HepG2 (cell line): ENCODE measurements around the gene FBXL7.

ENCODE experiments used
- ARHGAP35 ChIP-seq: sonication (generic); formaldehyde crosslinking; IDR thresholded peaks from 2 replicates; pipeline ENCODE4 v1.9.0; 2022; ENCODE audit warnings: mild to moderate bottlenecking, inconsistent platforms, moderate library complexity, missing genetic modification reagents, borderline replicate concordance
- ATF7 ChIP-seq, 2 experiments: fragments of 450-650 bp in 1 of 2; sonication (generic) in 1 of 2; formaldehyde crosslinking in 1 of 2; IDR thresholded peaks; 2 replicates each; pipeline versions ENCODE4 v1.4.0 to v1.6.1; 2016 to 2020; ENCODE audit warnings: antibody characterized with exemption in 1 of 2, mild to moderate bottlenecking in 1 of 2, missing genetic modification reagents in 1 of 2
- MED13 ChIP-seq: sonication (generic); formaldehyde crosslinking; IDR thresholded peaks from 2 replicates; pipeline ENCODE4 v1.5.0; 2020; ENCODE audit warnings: missing genetic modification reagents
- PHF21A ChIP-seq: sonication (generic); formaldehyde crosslinking; IDR thresholded peaks from 2 replicates; pipeline ENCODE4 v1.5.0; 2020; ENCODE audit warnings: mild to moderate bottlenecking, missing genetic modification reagents
- POLR2AphosphoS2 ChIP-seq: IDR thresholded peaks from 2 replicates; pipeline ENCODE4 v1.6.1; 2011; ENCODE audit warnings: low read depth, low read length, improper control_type of control experiment
- ZC3H4 ChIP-seq: sonication (generic); formaldehyde crosslinking; IDR thresholded peaks from 2 replicates; pipeline ENCODE4 v1.4.0; 2020; ENCODE audit warnings: missing genetic modification reagents, borderline replicate concordance
- ZNF383 ChIP-seq: sonication (generic); formaldehyde crosslinking; IDR thresholded peaks from 2 replicates; pipeline ENCODE4 v1.4.0; 2020; ENCODE audit warnings: missing genetic modification reagents, mild to moderate bottlenecking, borderline replicate concordance
- ZNF441 ChIP-seq: sonication (generic); formaldehyde crosslinking; IDR thresholded peaks from 2 replicates; pipeline ENCODE4 v1.7.0; 2021; ENCODE audit warnings: missing genetic modification reagents, borderline replicate concordance
- ZNF761 ChIP-seq: sonication (generic); formaldehyde crosslinking; conservative IDR thresholded peaks from 2 replicates; pipeline ENCODE4 v1.4.0; 2020; ENCODE audit warnings: mild to moderate bottlenecking, missing genetic modification reagents
- TF ChIP-seq, protein P1 (sequence below): IDR thresholded peaks from 2 replicates; pipeline ENCODE4 v1.6.1; 2016

GRCh38 chr5:15496886-15497285 lies 3.1 kb upstream of the FBXL7 start:
- TF ChIP-seq, protein P1, sequence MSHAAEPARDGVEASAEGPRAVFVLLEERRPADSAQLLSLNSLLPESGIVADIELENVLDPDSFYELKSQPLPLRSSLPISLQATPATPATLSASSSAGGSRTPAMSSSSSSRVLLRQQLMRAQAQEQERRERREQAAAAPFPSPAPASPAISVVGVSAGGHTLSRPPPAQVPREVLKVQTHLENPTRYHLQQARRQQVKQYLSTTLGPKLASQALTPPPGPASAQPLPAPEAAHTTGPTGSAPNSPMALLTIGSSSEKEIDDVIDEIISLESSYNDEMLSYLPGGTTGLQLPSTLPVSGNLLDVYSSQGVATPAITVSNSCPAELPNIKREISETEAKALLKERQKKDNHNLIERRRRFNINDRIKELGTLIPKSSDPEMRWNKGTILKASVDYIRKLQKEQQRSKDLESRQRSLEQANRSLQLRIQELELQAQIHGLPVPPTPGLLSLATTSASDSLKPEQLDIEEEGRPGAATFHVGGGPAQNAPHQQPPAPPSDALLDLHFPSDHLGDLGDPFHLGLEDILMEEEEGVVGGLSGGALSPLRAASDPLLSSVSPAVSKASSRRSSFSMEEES: no peak
- TF ChIP-seq ZC3H4 (CRISPR knock-in tag) (no peak), PHF21A (no peak), ZNF383 (CRISPR knock-in tag) (no peak), ZNF441 (CRISPR knock-in tag) (no peak), ARHGAP35 (CRISPR knock-in tag) (no peak), POLR2AphosphoS2 (no peak), ZNF761 (CRISPR knock-in tag) (no peak), MED13 (CRISPR knock-in tag) (no peak), ATF7 (IDR thresholded peaks at IDR 0.05) (no peak), ATF7 (CRISPR knock-in tag; IDR thresholded peaks at IDR 0.05) (no peak)
